ENCODE data around the gene NLGN4X. TPM values are rescaled to one million over a fixed set of nuclear protein-coding genes. Genes with fewer than 3 reads are reported as not detected.

The NLGN4X gene
- total and polyA plus RNA-seq, 4 donors: 0.24 to 5.0 (median 0.86) TPM

DNA sequence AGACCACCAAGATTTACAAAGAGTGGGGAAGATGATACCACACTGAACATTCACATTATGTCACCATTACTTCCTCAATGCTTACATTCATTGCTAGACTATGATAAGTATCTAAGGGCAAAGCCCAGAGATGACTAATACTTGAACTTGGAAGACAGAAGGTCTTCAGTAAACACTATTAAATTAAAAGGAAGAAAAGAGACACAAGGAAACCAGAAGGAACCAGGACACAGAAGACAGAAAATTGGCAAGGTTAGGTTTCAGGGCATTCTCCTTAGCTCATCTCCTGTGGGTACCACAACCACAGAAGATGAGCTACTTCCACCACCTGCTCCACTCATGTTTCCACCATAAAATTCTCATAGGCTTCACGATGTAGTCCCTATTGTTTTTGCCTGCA is 64.9 kb downstream of the NLGN4X start:
- 77 to 84% methylated on average over 1 of the region's 1 CpG for WGBS, 2 donors
- ATAC-seq (ENCODE audit: insufficient read depth, low FRiP score): no peak
- Histone ChIP-seq H3K36me3 (ENCODE audit: control insufficient read depth in 4 of 4, insufficient read depth in 4 of 4, low read length in 4 of 4) (no peaks in the 10 kb centered on the region), H3K27me3 (ENCODE audit: control insufficient read depth in 3 of 3, insufficient read depth in 3 of 3, low read length in 2 of 3) (peaks cover 0 to 8% (median 0%) of the 10 kb centered on the region in 3 donors), H3K9me3 (ENCODE audit: control insufficient read depth in 4 of 4, insufficient read depth in 3 of 4, low read length in 3 of 4) (peaks cover 0 to 2% (median 0%) of the 10 kb centered on the region in 4 donors), H3K9ac (ENCODE audit: insufficient read depth in 1 of 2, low read length in 2 of 2) (no peak overlapping the region), H3K4me3 (no peak overlapping the region), H3K27ac (ENCODE audit: low read depth in 1 of 2, low read length in 1 of 2) (no peak overlapping the region), H3K4me1 (ENCODE audit: control insufficient read depth in 5 of 5, insufficient read depth in 5 of 5, low read length in 5 of 5) (no peaks in the 10 kb centered on the region)
- DNase-seq: no peak
- TF ChIP-seq, protein P1, sequence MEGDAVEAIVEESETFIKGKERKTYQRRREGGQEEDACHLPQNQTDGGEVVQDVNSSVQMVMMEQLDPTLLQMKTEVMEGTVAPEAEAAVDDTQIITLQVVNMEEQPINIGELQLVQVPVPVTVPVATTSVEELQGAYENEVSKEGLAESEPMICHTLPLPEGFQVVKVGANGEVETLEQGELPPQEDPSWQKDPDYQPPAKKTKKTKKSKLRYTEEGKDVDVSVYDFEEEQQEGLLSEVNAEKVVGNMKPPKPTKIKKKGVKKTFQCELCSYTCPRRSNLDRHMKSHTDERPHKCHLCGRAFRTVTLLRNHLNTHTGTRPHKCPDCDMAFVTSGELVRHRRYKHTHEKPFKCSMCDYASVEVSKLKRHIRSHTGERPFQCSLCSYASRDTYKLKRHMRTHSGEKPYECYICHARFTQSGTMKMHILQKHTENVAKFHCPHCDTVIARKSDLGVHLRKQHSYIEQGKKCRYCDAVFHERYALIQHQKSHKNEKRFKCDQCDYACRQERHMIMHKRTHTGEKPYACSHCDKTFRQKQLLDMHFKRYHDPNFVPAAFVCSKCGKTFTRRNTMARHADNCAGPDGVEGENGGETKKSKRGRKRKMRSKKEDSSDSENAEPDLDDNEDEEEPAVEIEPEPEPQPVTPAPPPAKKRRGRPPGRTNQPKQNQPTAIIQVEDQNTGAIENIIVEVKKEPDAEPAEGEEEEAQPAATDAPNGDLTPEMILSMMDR (IDR thresholded peaks at IDR 0.05; ENCODE audit: control extremely low read depth, extremely low read depth): no peak

DNA sequence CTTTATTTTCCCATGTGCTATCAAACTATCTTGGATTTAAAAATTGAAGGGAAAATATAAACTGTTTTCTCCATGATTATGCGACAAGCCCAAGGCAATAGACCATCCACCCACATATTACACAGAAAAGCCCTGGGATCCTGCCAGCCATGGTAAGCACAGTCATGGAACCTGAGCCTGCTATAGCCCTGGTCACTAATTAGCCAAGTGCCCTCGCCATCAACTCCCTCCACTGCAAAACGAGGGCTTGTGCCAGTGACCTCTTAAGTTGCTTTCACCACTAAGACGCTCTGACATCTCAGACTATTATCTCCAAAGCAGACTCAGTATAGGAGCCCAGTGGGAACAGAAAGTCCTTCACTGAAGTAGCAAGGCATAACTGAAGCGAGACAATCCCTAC is 69.2 kb downstream of the NLGN4X start:
- H3K27me3 ChIP-seq (ENCODE audit: control insufficient read depth in 3 of 3, insufficient read depth in 3 of 3, low read length in 2 of 3): peaks cover 0 to 7% (median 0%) of the 10 kb centered on the region in 3 donors
- peaks cover 0 to 2% (median 0%) of the 10 kb centered on the region in 4 donors for H3K9me3 ChIP-seq (ENCODE audit: control insufficient read depth in 4 of 4, insufficient read depth in 3 of 4, low read length in 3 of 4)
- H3K27ac ChIP-seq (ENCODE audit: low read depth in 1 of 2, low read length in 1 of 2): no peak overlapping the region
- 72 to 90% methylated on average over 5 of the region's 5 CpGs for WGBS, 2 donors
- H3K4me1 ChIP-seq (ENCODE audit: control insufficient read depth in 5 of 5, insufficient read depth in 5 of 5, low read length in 5 of 5): no peaks in the 10 kb centered on the region
- H3K4me3 ChIP-seq: no peak overlapping the region
- TF ChIP-seq, protein P1 (IDR thresholded peaks at IDR 0.05; ENCODE audit: control extremely low read depth, extremely low read depth): no peak
- no peak for ATAC-seq (ENCODE audit: insufficient read depth, low FRiP score)
- no peaks in the 10 kb centered on the region for H3K36me3 ChIP-seq (ENCODE audit: control insufficient read depth in 4 of 4, insufficient read depth in 4 of 4, low read length in 4 of 4)
- no peak for DNase-seq
- H3K9ac ChIP-seq (ENCODE audit: insufficient read depth in 1 of 2, low read length in 2 of 2): no peak overlapping the region

DNA sequence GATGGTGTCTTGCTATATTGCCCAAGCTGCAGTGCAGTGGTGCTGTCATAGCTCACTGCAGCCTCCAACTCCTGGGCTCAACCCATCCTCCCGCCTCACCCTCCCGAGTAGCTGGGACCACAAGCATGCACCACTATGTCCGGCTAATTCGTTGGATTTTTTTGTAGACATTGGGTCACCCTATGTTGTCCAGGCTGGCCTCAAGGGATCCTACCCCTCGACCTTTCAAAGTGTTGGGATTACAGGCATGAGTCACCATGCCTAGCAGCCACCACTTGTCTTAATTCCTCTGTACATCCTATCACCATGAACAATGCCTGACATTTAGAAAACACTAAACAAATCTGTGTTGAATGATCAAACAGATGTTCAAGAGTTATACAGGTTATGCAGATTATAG is 76.7 kb downstream of the NLGN4X start:
- H3K36me3 ChIP-seq (ENCODE audit: control insufficient read depth in 4 of 4, insufficient read depth in 4 of 4, low read length in 4 of 4): no peaks in the 10 kb centered on the region
- no peak overlapping the region for H3K4me3 ChIP-seq
- WGBS, 2 donors: 79 to 88% methylated on average over 2 to 5 of the region's 5 CpGs
- no peak overlapping the region for H3K27ac ChIP-seq (ENCODE audit: low read depth in 1 of 2, low read length in 1 of 2)
- no peaks in the 10 kb centered on the region for H3K4me1 ChIP-seq (ENCODE audit: control insufficient read depth in 5 of 5, insufficient read depth in 5 of 5, low read length in 5 of 5)
- TF ChIP-seq, protein P1 (IDR thresholded peaks at IDR 0.05; ENCODE audit: control extremely low read depth, extremely low read depth): no peak
- H3K9ac ChIP-seq (ENCODE audit: insufficient read depth in 1 of 2, low read length in 2 of 2): no peak overlapping the region
- peaks cover 0 to 3% (median 0%) of the 10 kb centered on the region in 4 donors for H3K9me3 ChIP-seq (ENCODE audit: control insufficient read depth in 4 of 4, insufficient read depth in 3 of 4, low read length in 3 of 4)
- DNase-seq (no peak), ATAC-seq (ENCODE audit: insufficient read depth, low FRiP score) (no peak)
- H3K27me3 ChIP-seq (ENCODE audit: control insufficient read depth in 3 of 3, insufficient read depth in 3 of 3, low read length in 2 of 3): peaks cover 0 to 12% (median 4%) of the 10 kb centered on the region in 3 donors
